Measurements from ENCODE around the gene MS4A18. TPM values are rescaled to one million over a fixed set of nuclear protein-coding genes. Genes with fewer than 3 reads are reported as not detected.

The MS4A18 gene
- total RNA-seq, 2 experiments from 2014 or later, result not detected

- ATAC-seq, result no peak
- no peak for DNase-seq
- no peak overlapping the region for H3K27ac Mint-ChIP-seq
- intact Hi-C loops (cut with micrococcal nuclease), result loop anchor here (10.0 kb wide), 1 partner anchor 59 kb away; no protein-coding TSS in a partner anchor
- CTCF ChIA-PET, result interaction anchor here (1.2 to 9.7 kb wide), 3 partner anchors 9 to 12 kb away, joined by 3 to 116 read pairs (median 5); partner anchors contain the start of gene MS4A15
- POLR2A ChIA-PET, result no interaction called here
- no peaks in the 10 kb centered on the region for H3K9me3 Mint-ChIP-seq
- TF ChIP-seq CTCF (IDR thresholded peaks at IDR 0.05), result no peak
- H3K27me3 Mint-ChIP-seq, result peaks cover 12% of the 10 kb centered on the region
- H3K4me3 Mint-ChIP-seq, result no peak overlapping the region
- no peaks in the 10 kb centered on the region for H3K4me1 Mint-ChIP-seq (ENCODE audit: low read depth)
- no peaks in the 10 kb centered on the region for H3K36me3 Mint-ChIP-seq (ENCODE audit: low read depth)
Observed at GRCh38 chr11:60765355-60765754, 40.8 kb downstream of the MS4A18 start.

- no peak for TF ChIP-seq CTCF (IDR thresholded peaks at IDR 0.05)
- ChIA-PET CTCF (interaction anchor here (0.9 to 9.7 kb wide), 7 partner anchors 10 to 680 kb away, joined by 3 to 116 read pairs (median 3); partner anchors contain the start of gene MS4A15), POLR2A (no interaction called here)
- ATAC-seq, result no peak
- H3K36me3 Mint-ChIP-seq (ENCODE audit: low read depth), result no peaks in the 10 kb centered on the region
- H3K9me3 Mint-ChIP-seq, result no peaks in the 10 kb centered on the region
- H3K4me1 Mint-ChIP-seq (ENCODE audit: low read depth), result no peaks in the 10 kb centered on the region
- intact Hi-C loops (cut with micrococcal nuclease), result loop anchor here (10.0 kb wide), 1 partner anchor 58 kb away; no protein-coding TSS in a partner anchor
- no peak overlapping the region for H3K4me3 Mint-ChIP-seq
- H3K27ac Mint-ChIP-seq, result no peak overlapping the region
- peaks cover 7% of the 10 kb centered on the region for H3K27me3 Mint-ChIP-seq
- DNase-seq, result no peak
Observed at GRCh38 chr11:60766547-60766946, 42.0 kb downstream of the MS4A18 start.

- CTCF ChIA-PET, result interaction anchor here (0.9 to 9.7 kb wide), 6 partner anchors 10 to 679 kb away, joined by 3 to 116 read pairs (median 4); partner anchors contain the start of gene MS4A15
Observed at GRCh38 chr11:60767388-60767811, 42.9 kb downstream of the MS4A18 start.

GRCh38 chr11:60768202-60768601 lies 43.7 kb downstream of the MS4A18 start:
- no peaks in the 10 kb centered on the region for H3K36me3 Mint-ChIP-seq (ENCODE audit: low read depth)
- H3K27me3 Mint-ChIP-seq, result peaks cover 7% of the 10 kb centered on the region
- DNase-seq, result no peak
- ChIA-PET POLR2A (interaction anchor here (0.6 to 1.5 kb wide), 2 partner anchors 14 to 739 kb away, joined by 3 to 4 read pairs; no protein-coding TSS in a partner anchor), CTCF (interaction anchor here (1.8 to 9.7 kb wide), 3 partner anchors 9 to 119 kb away, joined by 4 to 116 read pairs (median 6); no protein-coding TSS in a partner anchor)
- H3K9me3 Mint-ChIP-seq, result no peaks in the 10 kb centered on the region
- no peaks in the 10 kb centered on the region for H3K4me1 Mint-ChIP-seq (ENCODE audit: low read depth)
- no peak for TF ChIP-seq CTCF (IDR thresholded peaks at IDR 0.05)
- no peak for ATAC-seq
- H3K27ac Mint-ChIP-seq, result no peak overlapping the region
- intact Hi-C loops (cut with micrococcal nuclease), result loop anchor here (10.0 kb wide), 1 partner anchor 57 kb away; no protein-coding TSS in a partner anchor
- no peak overlapping the region for H3K4me3 Mint-ChIP-seq

More at GRCh38 chr11:60767388-60767811, 42.9 kb downstream of the MS4A18 start:
- no peak overlapping the region for H3K4me3 Mint-ChIP-seq
- peaks cover 7% of the 10 kb centered on the region for H3K27me3 Mint-ChIP-seq
- intact Hi-C loops (cut with micrococcal nuclease), result loop anchor here (10.0 kb wide), 1 partner anchor 57 kb away; no protein-coding TSS in a partner anchor
- POLR2A ChIA-PET, result interaction anchor here (0.6 kb wide), 1 partner anchor 740 kb away, joined by 3 read pairs; no protein-coding TSS in a partner anchor
- ATAC-seq (peak; percentile 80), DNase-seq (peak; percentile 37)
- TF ChIP-seq CTCF (IDR thresholded peaks at IDR 0.05), result peak; percentile 63
- no peaks in the 10 kb centered on the region for H3K9me3 Mint-ChIP-seq
- no peaks in the 10 kb centered on the region for H3K4me1 Mint-ChIP-seq (ENCODE audit: low read depth)
- no peak overlapping the region for H3K27ac Mint-ChIP-seq
- H3K36me3 Mint-ChIP-seq (ENCODE audit: low read depth), result no peaks in the 10 kb centered on the region

- Mint-ChIP-seq H3K9me3 (no peaks in the 10 kb centered on the region), H3K27ac (no peak overlapping the region)
- CTCF ChIA-PET, result interaction anchor here (0.7 to 9.7 kb wide), 6 partner anchors 8 to 130 kb away, joined by 3 to 116 read pairs (median 5); partner anchors contain the start of gene MS4A15
Observed at GRCh38 chr11:60769273-60769672, 44.8 kb downstream of the MS4A18 start.

More at GRCh38 chr11:60769273-60769672, 44.8 kb downstream of the MS4A18 start:
- TF ChIP-seq CTCF (IDR thresholded peaks at IDR 0.05), result no peak
- DNase-seq, result no peak
- Mint-ChIP-seq H3K27me3 (peaks cover 6% of the 10 kb centered on the region), H3K4me1 (ENCODE audit: low read depth) (peaks cover under 1% of the 10 kb centered on the region), H3K4me3 (no peak overlapping the region), H3K36me3 (ENCODE audit: low read depth) (no peaks in the 10 kb centered on the region)
- POLR2A ChIA-PET, result interaction anchor here (1.5 kb wide), 1 partner anchor 13 kb away, joined by 4 read pairs; no protein-coding TSS in a partner anchor
- intact Hi-C loops (cut with micrococcal nuclease), result loop anchor here (10.0 kb wide), 1 partner anchor 56 kb away; no protein-coding TSS in a partner anchor
- no peak for ATAC-seq
